Vagina (tissue), 2 donors: Measurements from ENCODE around the gene NAP1L4.

ENCODE experiments used
- CTCF ChIP-seq, 3 experiments: fragments of 450-650 bp in 2 of 3; fragments of 200-600 bp in 1 of 3; sonication (generic) in 1 of 3; IDR thresholded peaks; one replicate each; pipeline ENCODE4 v1.5.1; 2017 to 2019; ENCODE audit warnings: antibody characterized with exemption in 3 of 3, mild to moderate bottlenecking in 2 of 3, moderate library complexity in 2 of 3
- POLR2A ChIP-seq, 2 donors: fragments of 450-650 bp; IDR thresholded peaks; one replicate each; pipeline ENCODE4 v1.6.1; 2017; ENCODE audit warnings: antibody characterized with exemption in 2 of 2, mild to moderate bottlenecking in 2 of 2, moderate library complexity in 2 of 2

- TF ChIP-seq CTCF (IDR thresholded peaks at IDR 0.05): no peak
- TF ChIP-seq POLR2A (IDR thresholded peaks at IDR 0.05): no peak
Observed at GRCh38 chr11:2932850-2933251, 59.3 kb downstream of the NAP1L4 start.
